Measurements from ENCODE around the gene LOXL1.

The LOXL1 gene

GRCh38 chr15:73939138-73939537 is 12.9 kb downstream of the LOXL1 start:
- DNase-seq: no peak

GRCh38 chr15:73940061-73940981 is 14.1 kb downstream of the LOXL1 start:
- DNase-seq: no peak

GRCh38 chr15:73941044-73941443 is 14.8 kb downstream of the LOXL1 start:
- no peak for DNase-seq

- DNase-seq: no peak
Measured at GRCh38 chr15:73941449-73941848, 15.2 kb downstream of the LOXL1 start.

- DNase-seq: no peak
Measured at GRCh38 chr15:73941871-73942635, 15.8 kb downstream of the LOXL1 start.

- DNase-seq: no peak
Measured at GRCh38 chr15:73942751-73943270, 16.5 kb downstream of the LOXL1 start.

- DNase-seq: no peak
Measured at GRCh38 chr15:73944161-73945129, 18.2 kb downstream of the LOXL1 start.

GRCh38 chr15:73945130-73945508 is 18.9 kb downstream of the LOXL1 start:
- DNase-seq: no peak

- no peak for DNase-seq
Measured at GRCh38 chr15:73946046-73946721, 19.9 kb downstream of the LOXL1 start.

GRCh38 chr15:73946795-73947370 is 20.6 kb downstream of the LOXL1 start:
- DNase-seq: no peak

GRCh38 chr15:73947651-73948050 is 21.4 kb downstream of the LOXL1 start:
- DNase-seq: no peak

- DNase-seq: no peak
Measured at GRCh38 chr15:73948396-73948795, 22.1 kb downstream of the LOXL1 start.

GRCh38 chr15:73948982-73949381 is 22.7 kb downstream of the LOXL1 start:
- no peak for DNase-seq

GRCh38 chr15:73949496-73949895 is 23.2 kb downstream of the LOXL1 start:
- DNase-seq: no peak

GRCh38 chr15:73950479-73950830 is 24.2 kb downstream of the LOXL1 start:
- DNase-seq: no peak

- DNase-seq: peak; percentile 89 to 90
Measured at GRCh38 chr15:73950831-73951561, 24.7 kb downstream of the LOXL1 start.

GRCh38 chr15:73951601-73952000 is 25.3 kb downstream of the LOXL1 start:
- no peak for DNase-seq

GRCh38 chr15:73952171-73952912 is 26.1 kb downstream of the LOXL1 start:
- DNase-seq: no peak

GRCh38 chr15:73952913-73953750 is 26.9 kb downstream of the LOXL1 start:
- no peak for DNase-seq

Measured in inflammatory macrophage (primary cell).